PC-9 (cell line): ENCODE results near the gene MYOM1. TPM values are rescaled to one million over a fixed set of nuclear protein-coding genes. Genes with fewer than 3 reads are reported as not detected.

Experiments used
- BruUV-seq: library from RNA; stranded (reverse); fragments of 400-500 nt; replicated peaks from 2 replicates; lab custom pipeline; 2021; lab: Mats Ljungman, UMichigan
- CTCF ChIA-PET: fragments of 300-600 bp; sonication (Branson Sonifier 250); formaldehyde crosslinking; loops from one replicate; lab custom pipeline; 2022; ENCODE audit warnings: antibody characterized with exemption; lab: Charles Lee
- POLR2A ChIA-PET: fragments of 300-600 bp; sonication (Branson Sonifier 250); formaldehyde crosslinking; loops from one replicate; lab custom pipeline; 2022; ENCODE audit warnings: antibody characterized with exemption; ENCODE audit not compliant: unreplicated experiment; lab: Charles Lee
- DNase-seq, 2 experiments: peaks; one replicate each; pipeline versions ENCODE4 v3.0.0 to v3.0.0-alpha.2; 2015 to 2022; ENCODE audit warnings: mixed read lengths in 1 of 2
- H2AFZ ChIP-seq: fragments of 200-600 bp; sonication (generic); 2 replicates; pipeline ENCODE4 v1.8.1; 2017; ENCODE audit warnings: antibody characterized with exemption
- H3F3A ChIP-seq: fragments of 200-600 bp; sonication (generic); 2 replicates; pipeline ENCODE4 v1.8.1; 2017; ENCODE audit warnings: antibody characterized with exemption, mild to moderate bottlenecking, low read depth; ENCODE audit not compliant: insufficient read depth
- H3K27ac ChIP-seq: fragments of 200-600 bp; sonication (generic); 2 replicates; pipeline ENCODE4 v1.6.1; 2016; ENCODE audit warnings: mixed run types
- H3K27me3 ChIP-seq: fragments of 200-600 bp; sonication (generic); 2 replicates; pipeline ENCODE4 v1.6.1; 2016; ENCODE audit warnings: low read depth, mixed run types; ENCODE audit not compliant: insufficient read depth
- H3K36me3 ChIP-seq: fragments of 200-600 bp; sonication (generic); 2 replicates; pipeline ENCODE4 v1.6.1; 2016; ENCODE audit warnings: low read depth, mixed run types
- H3K4me1 ChIP-seq: fragments of 200-600 bp; sonication (generic); replicated peaks from 2 replicates; pipeline ENCODE4 v1.6.1; 2016; ENCODE audit warnings: mixed run types; ENCODE audit not compliant: insufficient read depth
- H3K4me2 ChIP-seq: fragments of 200-600 bp; sonication (generic); 2 replicates; pipeline ENCODE4 v1.6.1; 2017; ENCODE audit warnings: mixed run types
- H3K4me3 ChIP-seq: fragments of 200-600 bp; sonication (generic); 2 replicates; pipeline ENCODE4 v1.6.1; 2016; ENCODE audit warnings: mixed run types
- H3K79me2 ChIP-seq: fragments of 200-600 bp; sonication (generic); 2 replicates; pipeline ENCODE4 v1.6.1; 2017; ENCODE audit warnings: low read depth, mixed run types
- H3K9me2 ChIP-seq: fragments of 200-600 bp; sonication (generic); 2 replicates; pipeline ENCODE4 v1.8.1; 2017; ENCODE audit warnings: mild to moderate bottlenecking; ENCODE audit not compliant: insufficient read depth
- H3K9me3 ChIP-seq: fragments of 200-600 bp; sonication (generic); 2 replicates; pipeline ENCODE4 v1.8.1; 2016; ENCODE audit warnings: low read depth; ENCODE audit not compliant: insufficient read depth
- H4K20me1 ChIP-seq: fragments of 200-600 bp; sonication (generic); 2 replicates; pipeline ENCODE4 v1.8.1; 2017; ENCODE audit not compliant: insufficient read depth
- EZH2 ChIP-seq: fragments of 200-600 bp; sonication (generic); IDR thresholded peaks from 2 replicates; pipeline ENCODE4 v1.8.0; 2017; ENCODE audit warnings: antibody characterized with exemption, low read depth
- intact Hi-C: fragments of 100-400 bp; cut with micrococcal nuclease; formaldehyde crosslinking; loops from one replicate; pipeline ENCODE4 v1.10.0; 2022; ENCODE audit not compliant: unreplicated experiment
- total RNA-seq: library from RNA; stranded (reverse); gene quantifications from 2 replicates; pipeline ENCODE4 v1.2.3, GENCODE V29; 2021
- TF ChIP-seq, protein P1 (sequence below): fragments of 200-600 bp; sonication (generic); conservative IDR thresholded peaks from 2 replicates; pipeline ENCODE4 v1.6.1; 2017; ENCODE audit warnings: mixed run types, antibody characterized with exemption, mild to moderate bottlenecking, moderate library complexity

MYOM1 gene
- total RNA-seq, 1 experiment from 2014 or later, result 1.3 TPM

DNA sequence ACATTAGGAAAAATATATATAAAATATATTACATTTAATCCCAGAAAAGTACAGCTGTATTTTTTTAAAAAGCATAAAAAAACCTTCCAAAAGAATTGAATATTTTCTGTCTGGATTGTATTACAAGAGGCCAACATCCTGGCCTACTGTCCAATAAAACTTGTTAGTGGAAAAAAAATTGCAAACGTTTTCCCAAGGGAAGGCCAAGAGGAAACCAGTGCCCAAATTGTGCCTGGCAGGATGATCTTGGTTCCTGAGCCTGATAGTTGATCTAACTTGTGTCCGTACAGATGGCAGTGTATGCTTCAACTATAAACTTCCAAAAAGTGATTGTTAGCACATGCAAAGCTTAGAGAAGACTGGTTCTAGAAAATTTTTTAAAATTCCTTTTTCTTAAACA, 116.2 kb downstream of the MYOM1 start:
- ChIA-PET CTCF (no interaction called here), POLR2A (no interaction called here)
- no peak for DNase-seq
- H3K9me3 ChIP-seq, result no peaks in the 10 kb centered on the region; the same call in none of the 2 replicates
- no peaks in the 10 kb centered on the region for H4K20me1 ChIP-seq
- H3K79me2 ChIP-seq, result no peaks in the 10 kb centered on the region
- peaks cover 32% of the 10 kb centered on the region for H3F3A ChIP-seq
- H3K9me2 ChIP-seq, result no peaks in the 10 kb centered on the region
- no TSS peak for BruUV-seq
- no peak for TF ChIP-seq EZH2
- TF ChIP-seq, protein P1, sequence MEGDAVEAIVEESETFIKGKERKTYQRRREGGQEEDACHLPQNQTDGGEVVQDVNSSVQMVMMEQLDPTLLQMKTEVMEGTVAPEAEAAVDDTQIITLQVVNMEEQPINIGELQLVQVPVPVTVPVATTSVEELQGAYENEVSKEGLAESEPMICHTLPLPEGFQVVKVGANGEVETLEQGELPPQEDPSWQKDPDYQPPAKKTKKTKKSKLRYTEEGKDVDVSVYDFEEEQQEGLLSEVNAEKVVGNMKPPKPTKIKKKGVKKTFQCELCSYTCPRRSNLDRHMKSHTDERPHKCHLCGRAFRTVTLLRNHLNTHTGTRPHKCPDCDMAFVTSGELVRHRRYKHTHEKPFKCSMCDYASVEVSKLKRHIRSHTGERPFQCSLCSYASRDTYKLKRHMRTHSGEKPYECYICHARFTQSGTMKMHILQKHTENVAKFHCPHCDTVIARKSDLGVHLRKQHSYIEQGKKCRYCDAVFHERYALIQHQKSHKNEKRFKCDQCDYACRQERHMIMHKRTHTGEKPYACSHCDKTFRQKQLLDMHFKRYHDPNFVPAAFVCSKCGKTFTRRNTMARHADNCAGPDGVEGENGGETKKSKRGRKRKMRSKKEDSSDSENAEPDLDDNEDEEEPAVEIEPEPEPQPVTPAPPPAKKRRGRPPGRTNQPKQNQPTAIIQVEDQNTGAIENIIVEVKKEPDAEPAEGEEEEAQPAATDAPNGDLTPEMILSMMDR, result no peak
- intact Hi-C loops, result no loop called here
- H3K4me1 ChIP-seq, result peaks cover 39% of the 10 kb centered on the region
- H3K4me2 ChIP-seq, result peak overlapping the region; percentile 33
- peak overlapping the region; percentile 64 for H3K27ac ChIP-seq
- no peak overlapping the region for H3K4me3 ChIP-seq
- no peaks in the 10 kb centered on the region for H3K27me3 ChIP-seq
- H3K36me3 ChIP-seq, result no peaks in the 10 kb centered on the region
- no peak overlapping the region for H2AFZ ChIP-seq

DNA sequence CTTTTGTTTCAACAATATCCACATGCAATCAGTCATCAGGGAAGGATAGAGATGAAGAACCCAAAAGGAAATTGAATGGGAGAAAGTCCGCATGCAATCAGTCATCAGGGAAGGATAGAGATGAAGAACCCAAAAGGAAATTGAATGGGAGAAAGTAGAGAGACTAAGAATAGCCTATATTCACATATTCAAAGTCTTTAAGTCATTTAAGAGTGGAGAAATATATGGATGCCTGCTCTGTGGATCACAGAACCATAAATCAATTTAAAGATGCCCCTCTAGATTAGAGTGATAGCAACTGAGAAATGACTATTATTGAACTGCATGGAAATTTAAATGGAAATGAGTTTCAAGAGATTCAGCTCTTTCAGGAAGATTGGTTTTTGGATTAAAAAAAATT, 116.8 kb downstream of the MYOM1 start:
- Histone ChIP-seq H3K79me2 (no peaks in the 10 kb centered on the region), H3K9me2 (no peaks in the 10 kb centered on the region), H3K27ac (no peak overlapping the region), H3K27me3 (no peaks in the 10 kb centered on the region), H3K36me3 (no peaks in the 10 kb centered on the region), H3F3A (peaks cover 32% of the 10 kb centered on the region), H3K4me3 (no peak overlapping the region), H3K4me1 (peaks cover 33% of the 10 kb centered on the region), H4K20me1 (no peaks in the 10 kb centered on the region), H3K4me2 (no peak overlapping the region), H2AFZ (no peak overlapping the region), H3K9me3 (no peaks in the 10 kb centered on the region; the same call in none of the 2 replicates)
- TF ChIP-seq, protein P1, result no peak
- TF ChIP-seq EZH2, result no peak
- ChIA-PET CTCF (no interaction called here), POLR2A (no interaction called here)
- DNase-seq, result no peak
- no TSS peak for BruUV-seq
- intact Hi-C loops, result no loop called here

DNA sequence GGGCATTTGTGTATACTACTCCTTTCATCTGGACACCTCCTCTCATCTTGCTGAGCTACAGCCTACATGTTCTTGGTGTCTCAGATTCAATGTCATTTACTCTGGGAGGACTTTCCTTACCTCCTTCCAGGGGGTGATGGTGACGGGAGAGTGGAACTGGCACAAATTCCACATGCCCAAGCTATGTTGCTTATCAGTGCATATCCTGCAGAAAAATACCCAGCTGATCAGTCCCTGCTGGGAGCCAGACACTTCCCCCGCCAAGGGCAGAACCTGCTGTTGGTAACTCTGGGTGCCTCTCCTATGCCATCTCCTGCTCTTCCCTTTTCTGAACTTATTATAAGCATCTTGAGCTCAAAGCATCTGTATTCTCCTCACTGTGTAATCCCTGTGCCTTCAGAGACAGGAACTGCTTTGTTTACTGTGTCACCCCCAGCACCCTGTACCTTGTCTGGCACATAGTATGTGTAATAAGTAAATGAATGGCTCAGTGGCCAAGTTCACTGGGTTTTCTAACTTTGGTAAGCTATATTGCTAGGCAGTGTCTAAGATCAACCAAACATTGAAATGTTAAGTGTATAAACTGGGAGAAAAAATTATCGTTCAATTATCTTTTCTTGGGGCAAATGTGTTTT, 119.2 kb downstream of the MYOM1 start:
- H3K79me2 ChIP-seq, result no peaks in the 10 kb centered on the region
- no peak for TF ChIP-seq EZH2
- TF ChIP-seq, protein P1, result no peak
- CTCF ChIA-PET, result no interaction called here
- no peaks in the 10 kb centered on the region for H3K9me2 ChIP-seq
- intact Hi-C loops, result no loop called here
- H4K20me1 ChIP-seq, result no peaks in the 10 kb centered on the region
- POLR2A ChIA-PET, result interaction anchor here (0.7 kb wide), 1 partner anchor 84 kb away, joined by 3 read pairs; no protein-coding TSS in a partner anchor
- no peaks in the 10 kb centered on the region for H3K27me3 ChIP-seq
- no peak overlapping the region for H2AFZ ChIP-seq
- peaks cover 25% of the 10 kb centered on the region for H3K4me1 ChIP-seq
- H3K4me3 ChIP-seq, result no peak overlapping the region
- no peak for DNase-seq
- peaks cover 24% of the 10 kb centered on the region for H3F3A ChIP-seq
- H3K4me2 ChIP-seq, result no peak overlapping the region
- no peaks in the 10 kb centered on the region; the same call in 1 of the 2 replicates for H3K9me3 ChIP-seq
- no peak overlapping the region for H3K27ac ChIP-seq
- BruUV-seq, result no TSS peak
- H3K36me3 ChIP-seq, result no peaks in the 10 kb centered on the region
